Small intestine (tissue), 4 donors: ENCODE measurements around the gene PHC3. TPM values are rescaled to one million over a fixed set of nuclear protein-coding genes. Genes with fewer than 3 reads are reported as not detected.

Experiments
- polyA plus RNA-seq, 4 donors: library from polyadenylated mRNA; stranded (reverse) in 3 of 4; unstranded in 1 of 4; fragments of 200-250 nt in 3 of 4; fragments of 120-200 nt in 1 of 4; gene quantifications; one replicate each; pipeline versions ENCODE4 v1.2.1 to v1.2.3, GENCODE V29; 2013
- donor health status: healthy with polysubstance abuse.
- donor health status: Bipolar disorder and iron deficiency.
- donor health status: healthy.

The PHC3 gene
- polyA plus RNA-seq, 4 donors = 2.5 to 30.4 (median 4.3) TPM

Other genes starting within 250 kb of the PHC3 start
- 10 to 100 TPM; 38.7 to 96.7 (median 60.1) TPM for gene SEC62, start 214.9 kb downstream of the PHC3 start, polyA plus RNA-seq
- gene GPR160, start 143.7 kb downstream of the PHC3 start, polyA plus RNA-seq = 100 to 1,000 TPM in 1 of 4 donors, 10 to 100 TPM in 3; 48.6 to 358 (median 55.8) TPM
- 10 to 100 TPM; 13.2 to 28.2 (median 14.7) TPM for gene PRKCI, start 40.7 kb upstream of the PHC3 start, polyA plus RNA-seq
- 10 to 100 TPM; 10.6 to 47.6 (median 16.6) TPM for gene SKIL, start 176.0 kb upstream of the PHC3 start, polyA plus RNA-seq
- 1 to 10 TPM in 1 of 4 donors, under 1 TPM in 3; 0.45 to 6.5 (median 0.52) TPM for gene CLDN11, start 237.1 kb upstream of the PHC3 start, polyA plus RNA-seq